ENCODE measurements around the gene NPAS3. TPM values are rescaled to one million over a fixed set of nuclear protein-coding genes. Genes with fewer than 3 reads are reported as not detected.

NPAS3 gene
- total RNA-seq, 1 experiment from 2014 or later = not detected

- TF ChIP-seq SP1 (IDR thresholded peaks at IDR 0.05; ENCODE audit: low read depth) = no peak
- no peak for TF ChIP-seq RAD21 (IDR thresholded peaks at IDR 0.05; ENCODE audit: low read depth)
- TF ChIP-seq POLR2AphosphoS5 (IDR thresholded peaks at IDR 0.05; ENCODE audit: low read depth, low read length) = no peak
- no peak for TF ChIP-seq CBX3 (IDR thresholded peaks at IDR 0.05; ENCODE audit: low read depth)
- TF ChIP-seq ZBTB33 (IDR thresholded peaks at IDR 0.05; ENCODE audit: extremely low read depth, insufficient replicate concordance, low read length) = no peak
- no peak for TF ChIP-seq YY1 (IDR thresholded peaks at IDR 0.05; ENCODE audit: extremely low read depth, insufficient replicate concordance, low read depth, low read length)
- TF ChIP-seq ATF3 (IDR thresholded peaks at IDR 0.05) = no peak
- TF ChIP-seq CTCF (IDR thresholded peaks at IDR 0.05 in 2 of 3, conservative IDR thresholded peaks at IDR 0.05 in 1 of 3; ENCODE audit: borderline replicate concordance in 1 of 3, insufficient read depth in 1 of 3, low read depth in 2 of 3, low read length in 2 of 3) = no peak
- TF ChIP-seq EZH2phosphoT487 (IDR thresholded peaks at IDR 0.05; ENCODE audit: borderline replicate concordance) = no peak
- no peak for TF ChIP-seq MAX (IDR thresholded peaks at IDR 0.05)
- TF ChIP-seq CEBPB (IDR thresholded peaks at IDR 0.05; ENCODE audit: low read depth) = no peak
- TF ChIP-seq SRF (IDR thresholded peaks at IDR 0.05; ENCODE audit: low read depth) = no peak
- no peak for TF ChIP-seq ELF1 (IDR thresholded peaks at IDR 0.05; ENCODE audit: borderline replicate concordance, low read depth)
- no peak for TF ChIP-seq JUND (IDR thresholded peaks at IDR 0.05)
- no peak for TF ChIP-seq POLR2A (IDR thresholded peaks at IDR 0.05; ENCODE audit: borderline replicate concordance, extremely low read depth, insufficient read depth, insufficient read length)
- no peak for TF ChIP-seq TCF7L2 (IDR thresholded peaks at IDR 0.05; ENCODE audit: borderline replicate concordance, extremely low read depth, insufficient read depth, insufficient read length)
- TF ChIP-seq REST (IDR thresholded peaks at IDR 0.05; ENCODE audit: low read depth) = no peak
- TF ChIP-seq FOSL1 (IDR thresholded peaks at IDR 0.05; ENCODE audit: low read depth) = no peak
- TF ChIP-seq EGR1 (IDR thresholded peaks at IDR 0.05; ENCODE audit: low read depth) = no peak
- no peak for TF ChIP-seq ZNF274 (IDR thresholded peaks at IDR 0.05; ENCODE audit: low read depth, low read length)
- intact Hi-C loops (cut with micrococcal nuclease) = no loop called here
- Histone ChIP-seq H3K4me1 (ENCODE audit: control insufficient read depth in 1 of 2, insufficient read depth in 2 of 2, low read length in 2 of 2) (no peaks in the 10 kb centered on the region), H3K27ac (ENCODE audit: low read depth, low read length) (no peak overlapping the region), H3K9me2 (ENCODE audit: insufficient read depth) (no peaks in the 10 kb centered on the region), H3K4me3 (replicated peaks in 1 of 2; ENCODE audit: low read depth in 1 of 2, low read length in 2 of 2) (no peak overlapping the region), H2AFZ (ENCODE audit: low read depth, low read length, poor library complexity, severe bottlenecking) (no peak overlapping the region), H3K9me3 (ENCODE audit: control insufficient read depth in 1 of 2, insufficient read depth in 1 of 2, low read depth in 1 of 2, low read length in 2 of 2) (no peaks in the 10 kb centered on the region), H3K4me2 (ENCODE audit: low read length) (no peak overlapping the region), H3K36me3 (ENCODE audit: control insufficient read depth in 1 of 2, insufficient read depth in 2 of 2, low read length in 2 of 2) (no peaks in the 10 kb centered on the region), H3K79me2 (ENCODE audit: insufficient read depth, low read length) (no peaks in the 10 kb centered on the region), H3K9ac (ENCODE audit: low read length) (no peak overlapping the region), H3K27me3 (ENCODE audit: insufficient read depth, low read length) (no peaks in the 10 kb centered on the region), H4K20me1 (ENCODE audit: insufficient read depth) (no peaks in the 10 kb centered on the region)
- ChIA-PET POLR2A (no interaction called here), CTCF (no interaction called here), RAD21 (ENCODE audit: low non-redundant PET in 1 of 2, low total read pairs in 2 of 2, uncharacterized antibody in 2 of 2, unreplicated experiment in 2 of 2) (no interaction called here)
- DNase-seq (ENCODE audit: low read depth, low spot score) (no peak), ATAC-seq (no peak)
- no TSS peak for BruUV-seq (replicated peaks)
Measured at GRCh38 chr14:32941668-32942065, 3.0 kb downstream of the NPAS3 start.
